Duodenal mucosa (tissue), 2 donors: ENCODE measurements around the gene MEG3.

Source experiments
- H3K27ac ChIP-seq: one replicate; pipeline ENCODE4 v1.7.0; 2013; ENCODE audit warnings: low read depth, low read length
- H3K27me3 ChIP-seq, 2 donors: one replicate each; pipeline ENCODE4 v1.7.0; 2013; ENCODE audit warnings: low read length in 2 of 2, control low read depth in 1 of 2; ENCODE audit not compliant: insufficient read depth in 2 of 2, control insufficient read depth in 1 of 2
- H3K36me3 ChIP-seq, 2 donors: one replicate each; pipeline ENCODE4 v1.7.0; 2013; ENCODE audit warnings: low read length in 2 of 2, control low read depth in 1 of 2; ENCODE audit not compliant: insufficient read depth in 2 of 2, control insufficient read depth in 1 of 2
- H3K4me1 ChIP-seq, 2 donors: one replicate each; pipeline ENCODE4 v1.7.0; 2013; ENCODE audit warnings: low read length in 2 of 2, control low read depth in 1 of 2; ENCODE audit not compliant: insufficient read depth in 2 of 2, control insufficient read depth in 1 of 2
- H3K4me3 ChIP-seq, 2 donors: one replicate each; pipeline ENCODE4 v1.7.0; 2013; ENCODE audit warnings: low read length in 2 of 2, low read depth in 1 of 2
- H3K9ac ChIP-seq, 2 donors: one replicate each; pipeline ENCODE4 v1.7.0; 2013; ENCODE audit warnings: low read length in 2 of 2, low read depth in 1 of 2
- H3K9me3 ChIP-seq, 2 donors: one replicate each; pipeline ENCODE4 v1.7.0; 2013; ENCODE audit warnings: low read length in 2 of 2, control low read depth in 1 of 2; ENCODE audit not compliant: control insufficient read depth in 1 of 2

The MEG3 gene

GRCh38 chr14:100882026-100882967, 56.4 kb downstream of the MEG3 start:
- H3K36me3 ChIP-seq: no peaks in the 10 kb centered on the region
- H3K27ac ChIP-seq: no peak overlapping the region
- peaks cover 0 to 3% of the 10 kb centered on the region in 2 donors for H3K27me3 ChIP-seq
- H3K4me1 ChIP-seq: no peaks in the 10 kb centered on the region
- H3K9me3 ChIP-seq: peaks cover 0 to 3% of the 10 kb centered on the region in 2 donors
- H3K9ac ChIP-seq: no peak overlapping the region
- H3K4me3 ChIP-seq: no peak overlapping the region

GRCh38 chr14:100882991-100883788, 57.3 kb downstream of the MEG3 start:
- Histone ChIP-seq H3K36me3 (no peaks in the 10 kb centered on the region), H3K4me3 (no peak overlapping the region), H3K9ac (no peak overlapping the region), H3K27me3 (peaks cover 0 to 3% of the 10 kb centered on the region in 2 donors), H3K4me1 (no peaks in the 10 kb centered on the region), H3K27ac (no peak overlapping the region), H3K9me3 (peaks cover 0 to 3% of the 10 kb centered on the region in 2 donors)

GRCh38 chr14:100883789-100884101, 57.8 kb downstream of the MEG3 start:
- no peaks in the 10 kb centered on the region for H3K4me1 ChIP-seq
- H3K27ac ChIP-seq: no peak overlapping the region
- peaks cover 0 to 3% of the 10 kb centered on the region in 2 donors for H3K27me3 ChIP-seq
- no peak overlapping the region for H3K4me3 ChIP-seq
- no peak overlapping the region for H3K9ac ChIP-seq
- no peaks in the 10 kb centered on the region for H3K36me3 ChIP-seq
- H3K9me3 ChIP-seq: peaks cover 0 to 3% of the 10 kb centered on the region in 2 donors

- Histone ChIP-seq H3K4me3 (no peak overlapping the region), H3K27ac (no peak overlapping the region), H3K9ac (no peak overlapping the region), H3K36me3 (no peaks in the 10 kb centered on the region), H3K4me1 (no peaks in the 10 kb centered on the region), H3K9me3 (peaks cover 0 to 3% of the 10 kb centered on the region in 2 donors), H3K27me3 (no peaks in the 10 kb centered on the region)
These were observed 58.5 kb downstream of the MEG3 start for GRCh38 chr14:100884456-100884855.

GRCh38 chr14:100885196-100885595, 59.3 kb downstream of the MEG3 start:
- no peak overlapping the region for H3K27ac ChIP-seq
- H3K4me1 ChIP-seq: no peaks in the 10 kb centered on the region
- H3K9me3 ChIP-seq: peaks cover 0 to 3% of the 10 kb centered on the region in 2 donors
- no peak overlapping the region for H3K9ac ChIP-seq
- H3K27me3 ChIP-seq: no peaks in the 10 kb centered on the region
- H3K4me3 ChIP-seq: no peak overlapping the region
- no peaks in the 10 kb centered on the region for H3K36me3 ChIP-seq

- no peak overlapping the region for H3K9ac ChIP-seq
- no peaks in the 10 kb centered on the region for H3K27me3 ChIP-seq
- no peaks in the 10 kb centered on the region for H3K4me1 ChIP-seq
- H3K27ac ChIP-seq: no peak overlapping the region
- peaks cover 0 to 3% of the 10 kb centered on the region in 2 donors for H3K9me3 ChIP-seq
- H3K4me3 ChIP-seq: no peak overlapping the region
- H3K36me3 ChIP-seq: no peaks in the 10 kb centered on the region
These were observed 59.7 kb downstream of the MEG3 start for GRCh38 chr14:100885617-100886016.

- H3K9ac ChIP-seq: no peak overlapping the region
- H3K4me1 ChIP-seq: no peaks in the 10 kb centered on the region
- H3K9me3 ChIP-seq: no peaks in the 10 kb centered on the region
- no peak overlapping the region for H3K4me3 ChIP-seq
- no peaks in the 10 kb centered on the region for H3K27me3 ChIP-seq
- no peak overlapping the region for H3K27ac ChIP-seq
- no peaks in the 10 kb centered on the region for H3K36me3 ChIP-seq
These were observed 61.9 kb downstream of the MEG3 start for GRCh38 chr14:100887728-100888335.

- H3K9me3 ChIP-seq: no peaks in the 10 kb centered on the region
- no peaks in the 10 kb centered on the region for H3K36me3 ChIP-seq
- H3K4me3 ChIP-seq: no peak overlapping the region
- H3K9ac ChIP-seq: no peak overlapping the region
- H3K27me3 ChIP-seq: no peaks in the 10 kb centered on the region
- no peak overlapping the region for H3K27ac ChIP-seq
- no peaks in the 10 kb centered on the region for H3K4me1 ChIP-seq
These were observed 62.9 kb downstream of the MEG3 start for GRCh38 chr14:100888789-100889315.

- Histone ChIP-seq H3K4me1 (no peaks in the 10 kb centered on the region), H3K36me3 (no peaks in the 10 kb centered on the region), H3K27me3 (no peaks in the 10 kb centered on the region), H3K4me3 (no peak overlapping the region), H3K9me3 (no peaks in the 10 kb centered on the region), H3K27ac (no peak overlapping the region), H3K9ac (no peak overlapping the region)
These were observed 63.7 kb downstream of the MEG3 start for GRCh38 chr14:100889641-100890040.
